ENCODE measurements around the gene CYBC1. TPM values are rescaled to one million over a fixed set of nuclear protein-coding genes. Genes with fewer than 3 reads are reported as not detected.

Gene CYBC1
- total and polyA plus RNA-seq, 2 experiments from 2014 or later, result 61.9 to 76.6 TPM

DNA sequence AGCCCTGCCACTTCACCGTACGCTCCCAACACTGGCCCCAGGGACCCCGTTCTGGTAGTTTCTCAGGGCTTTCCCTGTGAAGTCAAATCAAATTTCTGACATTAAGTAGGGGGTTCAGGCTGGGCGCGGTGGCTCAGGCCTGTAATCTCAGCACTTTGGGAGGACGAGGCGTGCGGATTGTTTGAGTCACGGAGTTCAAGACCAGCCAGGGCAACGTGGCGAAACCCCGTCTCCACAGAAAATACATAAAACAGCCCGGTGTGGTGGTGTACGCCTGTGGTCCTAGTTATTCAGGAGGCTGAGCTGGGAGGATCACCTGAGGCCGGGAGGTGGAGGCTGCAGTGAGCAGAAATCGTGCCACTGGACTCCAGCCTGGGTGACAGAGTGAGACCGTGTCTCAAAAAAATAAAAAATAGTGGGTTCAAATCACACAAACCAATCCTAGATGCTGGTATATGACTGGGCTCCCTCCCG is 632 bp downstream of the CYBC1 start:
- Histone ChIP-seq H3K4me2 (peak overlapping the region; percentile 88), H3K27me3 (no peaks in the 10 kb centered on the region), H3K79me2 (peaks cover 16% of the 10 kb centered on the region), H3K36me3 (replicated peaks; ENCODE audit: insufficient read depth, low read depth) (no peaks in the 10 kb centered on the region), H3K9me2 (replicated peaks; ENCODE audit: insufficient read depth) (no peaks in the 10 kb centered on the region), H3K9me3 (ENCODE audit: low read depth) (no peaks in the 10 kb centered on the region), H3K27ac (peak overlapping the region; percentile 85), H2AFZ (peak overlapping the region; percentile 66), H3K4me3 (peak overlapping the region; percentile 70), H3K4me1 (ENCODE audit: insufficient read depth) (peaks cover 10% of the 10 kb centered on the region), H4K20me1 (ENCODE audit: insufficient read depth, poor library complexity, severe bottlenecking) (no peaks in the 10 kb centered on the region)
- 82% methylated on average over 18 of the region's 18 CpGs for WGBS (ENCODE audit: low lambda C conversion rate, missing lambda C conversion rate)
- DNase-seq (ENCODE audit: low spot score), result no peak
- TF ChIP-seq, protein P1, sequence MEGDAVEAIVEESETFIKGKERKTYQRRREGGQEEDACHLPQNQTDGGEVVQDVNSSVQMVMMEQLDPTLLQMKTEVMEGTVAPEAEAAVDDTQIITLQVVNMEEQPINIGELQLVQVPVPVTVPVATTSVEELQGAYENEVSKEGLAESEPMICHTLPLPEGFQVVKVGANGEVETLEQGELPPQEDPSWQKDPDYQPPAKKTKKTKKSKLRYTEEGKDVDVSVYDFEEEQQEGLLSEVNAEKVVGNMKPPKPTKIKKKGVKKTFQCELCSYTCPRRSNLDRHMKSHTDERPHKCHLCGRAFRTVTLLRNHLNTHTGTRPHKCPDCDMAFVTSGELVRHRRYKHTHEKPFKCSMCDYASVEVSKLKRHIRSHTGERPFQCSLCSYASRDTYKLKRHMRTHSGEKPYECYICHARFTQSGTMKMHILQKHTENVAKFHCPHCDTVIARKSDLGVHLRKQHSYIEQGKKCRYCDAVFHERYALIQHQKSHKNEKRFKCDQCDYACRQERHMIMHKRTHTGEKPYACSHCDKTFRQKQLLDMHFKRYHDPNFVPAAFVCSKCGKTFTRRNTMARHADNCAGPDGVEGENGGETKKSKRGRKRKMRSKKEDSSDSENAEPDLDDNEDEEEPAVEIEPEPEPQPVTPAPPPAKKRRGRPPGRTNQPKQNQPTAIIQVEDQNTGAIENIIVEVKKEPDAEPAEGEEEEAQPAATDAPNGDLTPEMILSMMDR (IDR thresholded peaks at IDR 0.05; ENCODE audit: poor library complexity), result no peak
- TF ChIP-seq EZH2phosphoT487 (IDR thresholded peaks at IDR 0.05; ENCODE audit: low read depth, severe bottlenecking, unreplicated experiment), result no peak
- no peak for TF ChIP-seq EZH2 (IDR thresholded peaks at IDR 0.05; ENCODE audit: borderline replicate concordance)

DNA sequence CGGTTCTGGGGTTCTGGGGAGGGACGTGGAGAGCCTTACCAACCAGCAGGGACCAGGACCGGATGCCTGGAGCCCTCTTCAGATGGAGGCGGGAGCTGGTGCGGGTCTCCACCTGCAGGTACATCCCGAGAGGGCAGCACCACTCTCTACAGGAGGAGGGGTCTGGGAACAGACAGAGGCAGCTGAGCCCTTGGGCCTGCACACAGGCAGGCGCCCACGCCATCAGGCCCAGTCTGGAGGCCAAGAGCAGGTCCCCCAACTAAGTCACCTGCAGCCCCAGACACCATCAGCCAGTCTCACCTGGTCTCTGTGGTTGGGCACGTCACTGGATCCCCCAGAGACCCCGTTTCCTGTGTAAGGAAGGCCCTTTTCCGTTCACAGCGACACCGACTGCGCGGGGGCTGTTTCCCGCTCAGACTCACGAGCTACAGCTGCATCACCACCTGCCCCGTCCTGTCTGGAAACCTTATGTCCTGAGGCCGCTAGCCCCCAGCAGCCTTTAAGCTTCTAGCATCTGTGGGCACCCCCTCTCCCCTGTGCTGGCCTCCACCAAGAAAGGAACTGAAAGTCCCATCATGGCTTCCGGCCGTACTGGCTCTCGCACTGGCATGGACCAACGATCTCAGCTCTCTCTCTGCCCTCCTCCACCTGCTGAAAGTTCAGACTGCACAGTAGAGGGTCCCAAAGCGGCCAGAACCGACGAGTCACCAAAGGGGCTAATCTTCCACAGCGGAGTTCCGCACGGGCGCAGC is 1.2 kb downstream of the CYBC1 start:
- Histone ChIP-seq H2AFZ (no peak overlapping the region), H3K4me3 (peak overlapping the region; percentile 70), H3K9me3 (ENCODE audit: low read depth) (no peaks in the 10 kb centered on the region), H3K9me2 (replicated peaks; ENCODE audit: insufficient read depth) (no peaks in the 10 kb centered on the region), H3K4me2 (peak overlapping the region; percentile 88), H4K20me1 (ENCODE audit: insufficient read depth, poor library complexity, severe bottlenecking) (no peaks in the 10 kb centered on the region), H3K27me3 (no peaks in the 10 kb centered on the region), H3K27ac (no peak overlapping the region), H3K4me1 (ENCODE audit: insufficient read depth) (peaks cover 10% of the 10 kb centered on the region), H3K79me2 (peaks cover 16% of the 10 kb centered on the region), H3K36me3 (replicated peaks; ENCODE audit: insufficient read depth, low read depth) (no peaks in the 10 kb centered on the region)
- WGBS (ENCODE audit: low lambda C conversion rate, missing lambda C conversion rate), result 91% methylated on average over 30 of the region's 30 CpGs
- TF ChIP-seq, protein P1 (IDR thresholded peaks at IDR 0.05; ENCODE audit: poor library complexity), result no peak
- TF ChIP-seq EZH2 (IDR thresholded peaks at IDR 0.05; ENCODE audit: borderline replicate concordance), result no peak
- TF ChIP-seq EZH2phosphoT487 (IDR thresholded peaks at IDR 0.05; ENCODE audit: low read depth, severe bottlenecking, unreplicated experiment), result no peak
- DNase-seq (ENCODE audit: low spot score), result no peak

GRCh38 chr17:82447876-82448275 is 2.7 kb downstream of the CYBC1 start:
- TF ChIP-seq, protein P1 (IDR thresholded peaks at IDR 0.05; ENCODE audit: poor library complexity), result no peak
- TF ChIP-seq EZH2 (IDR thresholded peaks at IDR 0.05; ENCODE audit: borderline replicate concordance), result no peak
- TF ChIP-seq EZH2phosphoT487 (IDR thresholded peaks at IDR 0.05; ENCODE audit: low read depth, severe bottlenecking, unreplicated experiment), result no peak
- H3K4me2 ChIP-seq, result no peak overlapping the region
- H2AFZ ChIP-seq, result no peak overlapping the region
- H4K20me1 ChIP-seq (ENCODE audit: insufficient read depth, poor library complexity, severe bottlenecking), result no peaks in the 10 kb centered on the region
- WGBS (ENCODE audit: low lambda C conversion rate, missing lambda C conversion rate), result 96% methylated on average over 11 of the region's 11 CpGs
- H3K4me1 ChIP-seq (ENCODE audit: insufficient read depth), result peaks cover 10% of the 10 kb centered on the region
- no peak overlapping the region for H3K4me3 ChIP-seq
- no peaks in the 10 kb centered on the region for H3K36me3 ChIP-seq (replicated peaks; ENCODE audit: insufficient read depth, low read depth)
- DNase-seq (ENCODE audit: low spot score), result no peak
- no peaks in the 10 kb centered on the region for H3K9me2 ChIP-seq (replicated peaks; ENCODE audit: insufficient read depth)
- H3K9me3 ChIP-seq (ENCODE audit: low read depth), result no peaks in the 10 kb centered on the region
- no peaks in the 10 kb centered on the region for H3K27me3 ChIP-seq
- H3K27ac ChIP-seq, result no peak overlapping the region
- peaks cover 16% of the 10 kb centered on the region for H3K79me2 ChIP-seq

Data from hepatocyte (in vitro differentiated cells).